Measurements from ENCODE around the gene PIK3C2B.
"Not testable (repeated sequence)": the region's sequence is repeated elsewhere in the genome, so short reads cannot be mapped to it uniquely, and the experiment has no call there.

Gene PIK3C2B

GRCh38 chr1:204507317-204508105 lies 12.9 kb upstream of the PIK3C2B start:
- DNase-seq, result no peak

GRCh38 chr1:204506969-204507316 lies 12.3 kb upstream of the PIK3C2B start:
- peak; percentile 75 for DNase-seq

GRCh38 chr1:204506201-204506968 lies 11.8 kb upstream of the PIK3C2B start:
- DNase-seq, result peak; percentile 38

- DNase-seq, result no peak
Measured at GRCh38 chr1:204505674-204506200, 11.1 kb upstream of the PIK3C2B start.

DNA sequence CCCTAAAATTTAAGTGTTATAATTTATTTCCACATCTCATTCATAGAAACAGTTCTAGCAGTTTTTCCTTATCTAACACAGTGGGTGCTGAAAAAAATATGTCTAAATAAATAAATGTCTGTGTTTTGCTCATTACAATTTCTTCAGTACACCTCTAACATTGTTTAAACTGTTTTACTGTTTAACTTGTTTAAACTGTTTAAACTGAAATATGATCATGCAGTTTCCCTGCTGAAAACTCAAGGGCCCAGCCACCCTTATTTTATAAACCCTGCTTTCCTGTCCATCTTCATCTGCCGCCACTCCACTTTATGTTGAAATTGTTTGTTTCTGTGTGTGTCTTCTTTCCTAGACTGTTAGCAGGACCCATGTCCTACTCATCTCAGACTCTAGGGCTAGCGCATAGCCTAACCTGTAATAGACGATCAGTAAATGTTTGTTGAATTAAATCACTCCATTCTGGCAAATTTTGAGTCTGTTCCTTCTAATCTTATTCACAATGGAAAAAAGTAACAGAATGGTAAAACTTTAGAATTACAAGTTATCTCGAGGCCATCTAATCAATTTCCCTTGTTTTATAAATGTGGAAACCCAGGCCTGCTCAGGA lies 9.4 kb upstream of the PIK3C2B start:
- no peak for DNase-seq

DNA sequence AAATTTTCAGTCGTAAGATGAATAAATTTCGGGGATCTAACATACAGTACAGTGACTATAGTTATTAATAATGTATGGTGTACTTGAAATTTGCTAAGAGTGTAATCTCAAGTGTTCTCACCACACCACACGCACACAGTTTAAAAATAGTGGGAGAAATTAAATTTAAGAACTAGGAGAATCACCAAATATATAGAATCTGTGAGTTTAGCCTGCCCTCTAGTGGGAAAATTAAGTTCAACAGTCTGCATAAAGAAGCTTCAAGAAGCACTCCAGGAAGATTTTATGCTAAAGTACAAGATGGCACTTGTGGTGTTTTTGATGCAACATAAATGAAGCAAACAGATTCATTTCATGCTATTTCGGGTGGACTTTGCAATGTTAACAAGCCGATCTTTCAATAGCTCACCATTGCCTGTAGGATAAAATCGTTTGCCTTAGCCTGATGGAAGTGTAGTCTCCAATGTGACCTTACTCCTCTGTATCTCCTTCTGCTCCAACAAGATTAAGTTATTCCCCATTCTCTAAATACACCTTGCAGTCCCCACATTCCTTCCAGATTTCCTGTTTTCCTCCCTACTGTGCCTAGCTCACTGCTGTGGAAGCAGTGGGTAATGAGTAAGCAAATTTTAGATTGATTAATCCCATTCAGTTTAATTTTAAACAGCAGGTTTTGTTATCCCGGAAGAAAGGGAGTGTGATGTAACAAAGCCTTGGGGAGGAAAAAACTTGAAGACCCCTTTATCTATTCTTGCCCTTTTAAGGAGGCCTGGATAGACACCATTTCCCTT lies 8.7 kb upstream of the PIK3C2B start:
- no peak for DNase-seq

DNA sequence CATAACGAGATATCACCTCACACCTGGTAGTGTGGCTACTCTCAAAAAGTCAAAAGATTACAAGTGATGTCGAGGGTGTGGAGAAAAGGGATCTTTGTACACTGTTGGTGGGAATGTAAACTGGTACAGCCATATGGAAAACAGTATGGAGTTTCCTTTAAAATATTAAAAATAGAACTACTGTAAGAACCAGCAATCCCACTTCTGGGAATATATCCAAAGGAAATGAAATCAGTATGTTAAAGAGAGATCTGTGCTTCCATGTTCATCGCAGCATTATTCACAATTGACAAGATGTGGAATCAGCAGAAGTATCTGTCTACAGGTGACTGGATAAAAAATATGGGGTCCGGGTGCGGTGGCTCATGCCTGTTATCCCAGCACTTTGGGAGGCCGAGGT lies 7.6 kb upstream of the PIK3C2B start:
- no peak for DNase-seq

DNA sequence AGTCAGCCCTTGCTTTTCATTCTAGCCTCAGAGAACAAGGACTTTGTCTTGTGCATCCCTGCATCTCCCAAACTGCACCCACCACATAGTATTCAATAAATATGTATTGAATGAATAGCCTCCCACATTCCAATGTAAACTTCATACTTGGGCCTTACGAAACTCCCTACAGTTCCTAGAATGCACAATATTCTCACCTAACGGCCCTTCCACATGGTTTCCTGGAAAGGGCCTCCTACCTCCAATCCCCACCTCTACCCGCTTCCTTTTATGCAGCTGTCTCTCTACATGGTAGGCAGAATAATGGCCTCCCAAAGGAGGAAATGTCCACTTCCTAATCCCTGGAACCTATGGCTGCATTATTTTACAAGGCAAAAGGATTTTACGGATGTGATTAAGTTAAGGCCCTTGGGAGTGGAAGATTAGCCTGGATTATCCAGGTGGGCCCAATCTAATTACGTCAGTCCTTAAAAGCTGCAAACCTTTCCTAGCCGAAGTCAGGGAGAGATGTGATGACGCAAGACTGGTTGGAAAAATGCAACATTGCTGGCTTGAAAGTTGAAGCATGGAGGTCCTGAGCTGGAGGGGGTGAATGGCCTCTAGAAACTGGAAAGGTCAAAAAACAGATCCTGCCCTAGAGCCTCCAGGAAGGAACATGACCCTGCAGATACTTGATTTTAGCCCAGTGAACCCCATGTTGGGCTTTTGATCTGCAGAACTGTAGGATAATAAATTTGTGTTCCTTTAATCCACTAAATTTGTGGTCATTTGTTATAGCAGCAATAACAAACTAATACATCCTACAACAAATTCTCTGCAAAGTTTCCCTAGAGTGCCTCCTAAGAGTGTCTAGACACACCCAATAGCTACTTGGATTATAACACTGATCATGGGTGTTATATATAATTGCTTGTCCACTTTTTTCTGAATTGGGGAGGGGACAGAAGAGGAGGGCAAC lies 5.2 kb upstream of the PIK3C2B start:
- DNase-seq, result no peak

- no peak for DNase-seq
Measured at GRCh38 chr1:204498981-204499380, 4.4 kb upstream of the PIK3C2B start.

- no peak for DNase-seq
Measured at GRCh38 chr1:204495777-204496176, 1.2 kb upstream of the PIK3C2B start.

GRCh38 chr1:204495078-204495753 lies 611 bp upstream of the PIK3C2B start:
- DNase-seq, result no peak

GRCh38 chr1:204493984-204494280 lies 673 bp downstream of the PIK3C2B start:
- peak; percentile 49 for DNase-seq

GRCh38 chr1:204493145-204493983 lies 1.2 kb downstream of the PIK3C2B start:
- peak; percentile 17 for DNase-seq

DNA sequence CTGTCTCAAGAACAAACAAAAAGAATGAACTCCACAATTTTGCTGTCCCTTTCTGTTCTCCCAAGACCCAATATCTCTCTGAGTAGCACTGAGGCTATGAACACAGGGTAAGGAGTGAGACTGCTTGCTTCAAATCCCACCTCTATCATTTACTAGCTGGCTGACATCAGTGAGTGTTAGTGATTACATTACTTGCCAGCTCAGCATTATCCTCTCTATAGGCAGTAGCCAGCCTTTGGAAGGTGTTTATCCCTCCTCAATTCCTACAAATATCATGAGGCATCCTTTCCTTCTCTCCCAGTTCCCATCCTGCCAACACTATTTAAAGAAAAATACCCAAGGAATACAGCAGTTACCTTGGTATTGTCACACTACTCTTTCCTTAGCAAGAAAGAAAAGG lies 3.0 kb downstream of the PIK3C2B start:
- no peak for DNase-seq

- DNase-seq, result no peak
Measured at GRCh38 chr1:204487256-204487615, 7.4 kb downstream of the PIK3C2B start.

DNA sequence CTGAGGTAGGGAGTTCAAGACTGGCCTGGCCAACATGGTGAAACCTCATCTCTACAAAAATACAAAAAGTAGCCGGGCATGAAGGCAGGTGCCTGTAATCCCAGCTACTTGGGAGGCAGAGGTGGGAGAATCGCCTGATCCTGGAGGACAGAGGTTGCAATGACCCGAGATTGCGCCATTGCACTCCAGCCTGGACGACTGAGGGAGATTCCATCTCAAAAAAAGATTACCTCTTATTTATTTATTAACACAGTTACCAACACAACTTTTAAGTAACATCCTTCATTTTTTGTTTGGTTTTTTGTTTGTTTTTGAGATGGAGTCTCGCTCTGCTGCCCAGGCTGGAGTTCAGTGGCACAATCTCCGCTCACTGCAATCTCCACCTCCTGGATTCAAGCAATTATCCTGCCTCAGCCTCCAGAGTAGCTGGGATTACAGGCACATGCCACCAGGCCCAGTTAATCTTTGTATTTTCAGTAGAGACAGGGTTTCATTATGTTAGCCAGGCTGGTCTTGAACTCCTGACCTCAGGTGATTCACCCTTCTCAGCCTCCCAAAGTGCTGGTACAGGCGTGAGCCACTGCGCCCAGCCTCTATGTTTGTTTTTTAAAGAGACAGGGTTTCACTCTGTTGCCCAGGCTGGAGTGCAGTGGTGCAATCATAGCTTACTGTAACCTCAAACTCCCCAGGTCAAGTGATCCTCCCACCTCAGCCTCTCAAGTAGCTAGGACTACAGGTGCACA lies 7.9 kb downstream of the PIK3C2B start:
- not testable (repeated sequence) for DNase-seq

- DNase-seq, result no peak
Measured at GRCh38 chr1:204483791-204484190, 10.8 kb downstream of the PIK3C2B start.

- DNase-seq, result no peak
Measured at GRCh38 chr1:204480515-204480914, 14.1 kb downstream of the PIK3C2B start.

- no peak for DNase-seq
Measured at GRCh38 chr1:204479387-204480136, 15.0 kb downstream of the PIK3C2B start.
